Activated gamma-delta T cell (primary cell): ENCODE data around the gene CNOT6.
A peak's percentile ranks its signal among the peaks of the same experiment; 100 is the strongest.
"Not testable (repeated sequence)": the region's sequence is repeated elsewhere in the genome, so short reads cannot be mapped to it uniquely, and the experiment has no call there.

Source experiments
- DNase-seq: peaks from one replicate; lab custom pipeline; 2025; lab: John Stamatoyannopoulos, UW

The CNOT6 gene

GRCh38 chr5:180470966-180471582, 23.1 kb upstream of the CNOT6 start:
- DNase-seq: no peak

DNA sequence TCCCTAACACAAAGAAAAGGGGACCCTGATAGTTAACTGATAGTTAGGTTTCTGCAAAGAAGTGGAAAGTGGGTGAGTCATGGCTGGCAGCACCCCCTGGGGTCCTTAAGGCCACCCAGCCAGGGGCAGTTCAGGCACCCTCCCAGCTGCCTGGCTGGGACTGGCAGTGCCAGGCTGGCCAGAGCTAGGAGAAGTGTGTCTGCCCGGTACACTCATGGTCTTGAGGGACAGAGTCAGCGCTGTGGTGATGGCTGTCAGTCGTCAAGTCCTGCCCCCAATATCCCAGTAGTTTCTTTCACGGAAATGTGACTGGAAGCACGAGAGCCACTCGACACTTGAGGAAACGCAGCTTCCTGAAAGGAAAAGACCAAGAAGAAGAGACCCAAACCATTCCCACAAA, 22.3 kb upstream of the CNOT6 start:
- no peak for DNase-seq

DNA sequence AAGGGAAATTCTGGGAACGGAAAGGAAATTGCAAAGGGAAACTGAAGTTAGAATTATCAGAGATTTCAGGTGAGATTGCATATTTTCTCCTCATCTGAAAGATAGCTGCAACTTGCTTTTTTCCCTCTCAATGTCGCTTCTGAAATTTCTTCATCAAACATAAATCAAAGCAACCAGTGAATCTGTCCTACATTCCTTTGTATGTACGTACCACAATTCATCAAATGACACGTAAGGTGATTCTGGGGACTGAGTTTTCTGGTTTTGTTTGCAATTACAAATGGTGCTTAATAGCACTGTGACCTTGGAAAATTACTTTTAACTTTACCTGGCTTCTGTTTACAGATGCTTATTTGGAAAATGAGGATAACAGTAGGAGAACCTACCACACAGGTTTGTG, 21.9 kb upstream of the CNOT6 start:
- no peak for DNase-seq

DNA sequence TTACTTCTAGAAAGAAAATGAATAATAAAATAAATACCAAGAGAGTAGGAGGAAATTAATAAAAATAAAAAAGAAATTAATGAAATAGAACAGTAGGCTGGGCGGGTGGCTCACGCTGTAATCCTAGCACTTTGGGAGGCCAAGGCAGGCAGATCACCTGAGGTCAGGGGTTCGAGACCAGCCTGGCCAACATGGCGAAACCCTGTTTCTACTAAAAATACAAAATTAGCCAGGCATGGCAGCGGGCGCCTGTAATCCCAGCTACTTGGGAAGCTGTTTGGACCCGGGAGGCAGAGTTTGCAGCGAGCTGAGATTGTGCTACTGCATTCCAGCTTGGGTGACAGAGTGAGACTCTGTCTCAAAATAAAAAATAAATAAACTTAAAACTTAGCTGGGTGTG, 20.8 kb upstream of the CNOT6 start:
- DNase-seq: not testable (repeated sequence)

GRCh38 chr5:180474569-180474968, 19.6 kb upstream of the CNOT6 start:
- DNase-seq: no peak

- not testable (repeated sequence) for DNase-seq
These were observed 18.1 kb upstream of the CNOT6 start for GRCh38 chr5:180475969-180476524.

GRCh38 chr5:180484813-180485212, 9.4 kb upstream of the CNOT6 start:
- DNase-seq: no peak

DNA sequence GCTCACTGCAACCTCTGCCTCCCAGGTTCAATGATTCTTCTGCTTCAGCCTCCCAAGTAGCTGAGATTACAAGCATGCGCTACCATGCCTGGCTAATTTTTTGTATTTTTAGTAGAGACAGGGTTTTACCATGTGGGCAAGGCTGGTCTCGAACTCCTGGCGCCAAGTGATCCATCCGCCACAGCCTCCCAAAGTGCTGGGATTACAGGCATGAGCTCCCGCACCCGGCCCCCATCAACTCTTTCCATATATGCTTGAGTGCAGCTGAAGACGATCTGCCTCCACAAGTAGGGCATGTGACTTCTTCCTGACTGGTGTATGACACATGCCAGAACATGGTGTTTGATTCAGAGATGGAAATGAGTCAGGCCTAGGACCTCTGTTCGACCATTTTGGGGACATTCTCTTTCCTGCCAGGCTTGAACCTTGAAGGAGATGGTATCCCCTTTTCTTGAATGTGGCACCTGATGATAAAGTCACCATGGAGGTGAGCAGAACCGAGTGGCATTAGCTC, 7.5 kb upstream of the CNOT6 start:
- no peak for DNase-seq

- no peak for DNase-seq
These were observed 6.6 kb upstream of the CNOT6 start for GRCh38 chr5:180487556-180487955.

DNA sequence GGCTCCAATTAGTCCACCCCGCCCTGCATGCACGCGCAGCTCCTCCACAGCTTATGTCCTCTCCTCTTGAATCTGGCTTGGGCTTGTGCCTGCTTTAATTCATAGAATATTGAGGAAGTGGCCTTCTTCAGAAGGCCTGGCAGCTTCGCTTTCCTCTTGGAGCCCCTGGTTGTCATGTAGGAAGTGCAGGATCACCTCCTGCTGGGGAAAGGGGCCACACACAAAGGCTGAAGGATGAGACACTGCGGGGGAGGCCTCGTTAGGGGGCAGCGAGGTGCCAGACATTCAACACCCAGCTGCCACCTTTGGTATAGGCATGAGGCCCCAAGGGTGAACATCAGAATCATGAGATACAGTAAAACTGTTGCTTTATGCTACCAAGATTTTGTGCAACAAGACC, 2.7 kb upstream of the CNOT6 start:
- no peak for DNase-seq

GRCh38 chr5:180492226-180492903, 1.8 kb upstream of the CNOT6 start:
- DNase-seq: no peak

GRCh38 chr5:180494510-180495181, 467 bp downstream of the CNOT6 start:
- peak; percentile 66 for DNase-seq

DNA sequence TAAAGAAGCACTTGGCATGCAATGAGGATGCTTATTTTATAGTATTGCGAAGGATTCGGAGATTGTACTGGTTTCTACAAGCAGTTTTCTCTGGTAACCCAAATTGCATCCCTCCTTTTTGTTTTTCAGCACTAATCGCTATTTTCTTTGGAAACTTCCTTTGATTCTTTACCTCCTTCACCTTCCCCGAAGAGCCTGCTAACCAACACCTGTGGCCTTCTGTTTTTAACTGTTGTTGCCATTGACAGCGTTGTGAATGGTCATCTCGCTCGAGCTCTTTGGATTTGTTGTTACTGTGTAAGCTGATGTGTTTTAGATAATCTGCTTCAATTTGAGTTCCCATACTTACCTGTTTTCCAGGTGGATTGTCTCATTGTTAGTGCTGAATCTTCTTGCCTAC, 1.1 kb downstream of the CNOT6 start:
- DNase-seq: no peak

DNA sequence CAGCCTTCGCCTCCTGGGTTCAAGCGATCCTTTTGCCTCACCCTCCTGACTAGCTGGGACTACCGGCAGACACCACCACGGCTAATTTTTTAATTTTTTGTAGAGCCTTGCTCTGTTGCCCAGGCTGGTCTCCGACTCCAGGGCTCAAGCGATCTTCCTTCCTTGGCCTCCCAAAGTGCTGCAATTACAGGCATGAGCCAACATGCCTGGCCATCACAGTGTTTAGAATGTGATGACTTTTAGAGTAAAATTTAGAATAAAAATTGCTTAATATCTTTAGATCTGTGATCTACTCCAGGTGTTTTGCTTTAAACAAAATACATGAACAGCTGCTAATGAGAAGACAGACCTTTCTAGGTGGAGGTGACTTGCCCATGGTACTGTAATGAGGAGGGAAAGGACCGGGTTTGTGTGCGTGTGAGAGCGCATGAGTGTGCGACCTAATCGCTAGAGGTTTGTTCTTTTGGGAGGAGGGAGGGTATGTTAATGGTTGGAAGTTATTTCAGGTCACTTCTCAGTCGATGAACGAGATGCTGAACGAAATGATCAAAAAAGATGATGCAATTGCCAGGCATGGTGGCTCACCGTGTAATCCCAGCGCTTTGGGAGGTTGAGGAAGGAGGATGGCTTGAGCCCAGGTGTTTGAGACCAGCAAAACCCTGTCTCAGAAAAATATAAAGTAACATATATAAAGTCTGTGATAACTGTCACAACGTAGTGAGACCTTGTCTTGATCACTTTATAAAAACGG, 2.0 kb downstream of the CNOT6 start:
- no peak for DNase-seq

- not testable (repeated sequence) for DNase-seq
These were observed 2.6 kb downstream of the CNOT6 start for GRCh38 chr5:180496806-180497205.

GRCh38 chr5:180497865-180498264, 3.7 kb downstream of the CNOT6 start:
- not testable (repeated sequence) for DNase-seq

GRCh38 chr5:180498378-180498777, 4.2 kb downstream of the CNOT6 start:
- no peak for DNase-seq

- no peak for DNase-seq
These were observed 5.5 kb downstream of the CNOT6 start for GRCh38 chr5:180499684-180500083.

DNA sequence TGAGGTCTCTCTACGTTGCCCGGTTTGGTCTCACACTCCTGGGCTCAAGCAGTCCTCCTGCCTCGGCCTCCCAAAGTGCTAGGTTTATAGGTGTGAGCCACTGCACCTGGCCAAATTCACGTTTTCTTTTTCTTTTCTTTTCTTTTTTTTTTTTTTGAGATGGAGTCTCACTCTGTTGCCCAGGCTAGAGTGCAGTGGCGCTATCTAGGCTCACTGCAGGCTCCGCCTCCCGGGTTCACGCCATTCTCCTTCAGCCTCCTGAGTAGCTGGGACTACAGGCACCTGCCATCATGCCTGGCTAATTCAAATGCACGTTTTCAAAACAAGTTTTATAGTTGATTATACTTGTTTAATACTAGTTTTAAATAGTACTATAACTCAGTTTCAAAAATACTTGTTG, 6.1 kb downstream of the CNOT6 start:
- not testable (repeated sequence) for DNase-seq

- no peak for DNase-seq
These were observed 13.5 kb downstream of the CNOT6 start for GRCh38 chr5:180507661-180508060.

DNA sequence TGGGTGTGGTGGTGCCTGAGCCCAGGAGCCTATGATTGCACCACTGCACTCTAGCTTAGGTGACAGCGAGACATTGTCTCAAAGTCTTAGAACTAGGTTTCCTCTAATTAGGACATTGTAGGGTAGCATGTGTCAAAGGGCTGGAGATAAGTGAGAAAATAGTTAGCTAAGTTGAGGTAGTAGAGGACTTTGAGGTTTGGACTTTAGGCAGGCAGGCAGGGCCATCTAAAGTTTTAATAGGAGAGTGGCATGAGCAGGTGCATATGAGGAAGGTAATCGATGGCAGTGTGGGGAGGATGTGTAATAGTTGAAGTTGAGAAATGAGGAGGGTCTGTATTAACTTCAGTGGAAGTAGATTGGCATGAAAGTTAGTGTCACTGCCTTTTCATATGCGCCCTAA, 21.1 kb downstream of the CNOT6 start:
- DNase-seq: no peak

GRCh38 chr5:180515974-180516373, 21.8 kb downstream of the CNOT6 start:
- not testable (repeated sequence) for DNase-seq
